GM23338 (cell line): ENCODE results near the gene PSMD8.
"Not testable (repeated sequence)": the region's sequence is repeated elsewhere in the genome, so short reads cannot be mapped to it uniquely, and the experiment has no call there.

Experiments
- EZH2 ChIP-seq: fragments of 200-600 bp; sonication (generic); IDR thresholded peaks from one replicate; pipeline ENCODE4 v1.8.0; 2017; ENCODE audit warnings: antibody characterized with exemption, mild to moderate bottlenecking, low read depth; ENCODE audit not compliant: unreplicated experiment
- POLR2AphosphoS5 ChIP-seq: IDR thresholded peaks from 2 replicates; pipeline ENCODE4 v1.6.1; 2016; ENCODE audit warnings: antibody characterized with exemption, low read depth
- TF ChIP-seq, protein P1 (sequence below), 2 experiments: fragments of 200-600 bp in 1 of 2; sonication (generic) in 1 of 2; conservative IDR thresholded peaks; 2 replicates each; pipeline versions ENCODE4 v1.5.1 to v1.6.1; 2016 to 2017; ENCODE audit warnings: antibody characterized with exemption in 2 of 2, low read depth in 2 of 2, mild to moderate bottlenecking in 2 of 2, moderate library complexity in 1 of 2

DNA sequence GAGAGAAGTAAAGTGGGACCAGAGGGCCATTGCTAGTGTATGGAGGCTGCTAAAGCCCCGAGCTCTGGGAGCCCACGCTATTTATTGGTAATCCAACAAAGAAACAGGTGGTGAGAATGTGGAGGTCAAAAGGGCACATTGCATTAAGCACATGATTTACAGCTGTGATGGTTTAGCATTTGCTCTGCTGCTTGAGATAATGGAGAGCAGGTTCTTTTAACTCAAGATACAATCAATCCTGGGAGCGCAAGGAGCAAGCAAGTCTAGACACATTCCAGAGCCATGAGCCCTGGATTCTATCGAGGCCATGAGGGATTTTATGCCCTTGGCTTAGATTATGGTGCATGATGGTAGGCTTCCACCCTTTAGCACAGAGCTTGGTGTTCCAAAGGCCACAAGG is 35.4 kb upstream of the PSMD8 start:
- not testable (repeated sequence) for TF ChIP-seq POLR2AphosphoS5, EZH2
- TF ChIP-seq, protein P1, sequence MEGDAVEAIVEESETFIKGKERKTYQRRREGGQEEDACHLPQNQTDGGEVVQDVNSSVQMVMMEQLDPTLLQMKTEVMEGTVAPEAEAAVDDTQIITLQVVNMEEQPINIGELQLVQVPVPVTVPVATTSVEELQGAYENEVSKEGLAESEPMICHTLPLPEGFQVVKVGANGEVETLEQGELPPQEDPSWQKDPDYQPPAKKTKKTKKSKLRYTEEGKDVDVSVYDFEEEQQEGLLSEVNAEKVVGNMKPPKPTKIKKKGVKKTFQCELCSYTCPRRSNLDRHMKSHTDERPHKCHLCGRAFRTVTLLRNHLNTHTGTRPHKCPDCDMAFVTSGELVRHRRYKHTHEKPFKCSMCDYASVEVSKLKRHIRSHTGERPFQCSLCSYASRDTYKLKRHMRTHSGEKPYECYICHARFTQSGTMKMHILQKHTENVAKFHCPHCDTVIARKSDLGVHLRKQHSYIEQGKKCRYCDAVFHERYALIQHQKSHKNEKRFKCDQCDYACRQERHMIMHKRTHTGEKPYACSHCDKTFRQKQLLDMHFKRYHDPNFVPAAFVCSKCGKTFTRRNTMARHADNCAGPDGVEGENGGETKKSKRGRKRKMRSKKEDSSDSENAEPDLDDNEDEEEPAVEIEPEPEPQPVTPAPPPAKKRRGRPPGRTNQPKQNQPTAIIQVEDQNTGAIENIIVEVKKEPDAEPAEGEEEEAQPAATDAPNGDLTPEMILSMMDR (conservative IDR thresholded peaks at IDR 0.05; ENCODE audit: low read depth in 2 of 2) = not testable (repeated sequence)
